GM19351 (cell line): ENCODE results near the gene PZP.

Experiments used
- ATAC-seq: cut with Tn5 transposase; IDR thresholded peaks from one replicate; pipeline ENCODE4 v1.9.1; 2021; ENCODE audit warnings: mild to moderate bottlenecking, moderate library complexity; ENCODE audit not compliant: unreplicated experiment

The PZP gene

GRCh38 chr12:9106610-9107541 is 101.3 kb downstream of the PZP start:
- ATAC-seq = no peak

GRCh38 chr12:9106067-9106466 is 102.1 kb downstream of the PZP start:
- no peak for ATAC-seq

GRCh38 chr12:9104767-9105423 is 103.3 kb downstream of the PZP start:
- no peak for ATAC-seq

GRCh38 chr12:9104087-9104486 is 104.1 kb downstream of the PZP start:
- no peak for ATAC-seq

GRCh38 chr12:9103050-9103849 is 104.9 kb downstream of the PZP start:
- no peak for ATAC-seq

- no peak for ATAC-seq
These were observed 107.0 kb downstream of the PZP start for GRCh38 chr12:9101018-9101687.

GRCh38 chr12:9099552-9100190 is 108.5 kb downstream of the PZP start:
- no peak for ATAC-seq
